ENCODE results near the gene ASB17.

GRCh38 chr1:75908717-75909152 is 23.5 kb downstream of the ASB17 start:
- TF ChIP-seq SP1 (IDR thresholded peaks at IDR 0.05) (no peak), HDGF (IDR thresholded peaks at IDR 0.05; ENCODE audit: borderline replicate concordance) (no peak), SUZ12 (IDR thresholded peaks at IDR 0.05) (no peak), FOXK2 (IDR thresholded peaks at IDR 0.05) (no peak)
